NCI-H748 treated with DMSO at 0.1 percent for 48 hours (cell line): ENCODE data around the gene NT5DC2.

Experiments used
- DNase-seq: peaks from one replicate; lab custom pipeline; 2025; lab: John Stamatoyannopoulos, UW

The NT5DC2 gene

DNA sequence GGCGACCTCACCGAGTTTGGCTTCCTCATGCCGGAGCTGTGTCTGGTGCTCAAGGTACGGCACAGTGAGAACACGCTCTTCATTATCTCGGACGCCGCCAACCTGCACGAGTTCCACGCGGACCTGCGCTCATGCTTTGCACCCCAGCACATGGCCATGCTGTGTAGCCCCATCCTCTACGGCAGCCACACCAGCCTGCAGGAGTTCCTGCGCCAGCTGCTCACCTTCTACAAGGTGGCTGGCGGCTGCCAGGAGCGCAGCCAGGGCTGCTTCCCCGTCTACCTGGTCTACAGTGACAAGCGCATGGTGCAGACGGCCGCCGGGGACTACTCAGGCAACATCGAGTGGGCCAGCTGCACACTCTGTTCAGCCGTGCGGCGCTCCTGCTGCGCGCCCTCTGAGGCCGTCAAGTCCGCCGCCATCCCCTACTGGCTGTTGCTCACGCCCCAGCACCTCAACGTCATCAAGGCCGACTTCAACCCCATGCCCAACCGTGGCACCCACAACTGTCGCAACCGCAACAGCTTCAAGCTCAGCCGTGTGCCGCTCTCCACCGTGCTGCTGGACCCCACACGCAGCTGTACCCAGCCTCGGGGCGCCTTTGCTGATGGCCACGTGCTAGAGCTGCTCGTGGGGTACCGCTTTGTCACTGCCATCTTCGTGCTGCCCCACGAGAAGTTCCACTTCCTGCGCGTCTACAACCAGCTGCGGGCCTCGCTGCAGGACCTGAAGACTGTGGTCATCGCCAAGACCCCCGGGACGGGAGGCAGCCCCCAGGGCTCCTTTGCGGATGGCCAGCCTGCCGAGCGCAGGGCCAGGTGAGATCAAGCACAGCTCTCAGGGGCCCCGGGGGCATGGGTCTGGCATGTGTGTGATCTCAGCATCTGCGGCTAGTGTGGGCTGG lies 45.6 kb downstream of the NT5DC2 start:
- no peak for DNase-seq

GRCh38 chr3:52487050-52487787 lies 46.4 kb downstream of the NT5DC2 start:
- no peak for DNase-seq

GRCh38 chr3:52484680-52485461 lies 48.8 kb downstream of the NT5DC2 start:
- DNase-seq = no peak

DNA sequence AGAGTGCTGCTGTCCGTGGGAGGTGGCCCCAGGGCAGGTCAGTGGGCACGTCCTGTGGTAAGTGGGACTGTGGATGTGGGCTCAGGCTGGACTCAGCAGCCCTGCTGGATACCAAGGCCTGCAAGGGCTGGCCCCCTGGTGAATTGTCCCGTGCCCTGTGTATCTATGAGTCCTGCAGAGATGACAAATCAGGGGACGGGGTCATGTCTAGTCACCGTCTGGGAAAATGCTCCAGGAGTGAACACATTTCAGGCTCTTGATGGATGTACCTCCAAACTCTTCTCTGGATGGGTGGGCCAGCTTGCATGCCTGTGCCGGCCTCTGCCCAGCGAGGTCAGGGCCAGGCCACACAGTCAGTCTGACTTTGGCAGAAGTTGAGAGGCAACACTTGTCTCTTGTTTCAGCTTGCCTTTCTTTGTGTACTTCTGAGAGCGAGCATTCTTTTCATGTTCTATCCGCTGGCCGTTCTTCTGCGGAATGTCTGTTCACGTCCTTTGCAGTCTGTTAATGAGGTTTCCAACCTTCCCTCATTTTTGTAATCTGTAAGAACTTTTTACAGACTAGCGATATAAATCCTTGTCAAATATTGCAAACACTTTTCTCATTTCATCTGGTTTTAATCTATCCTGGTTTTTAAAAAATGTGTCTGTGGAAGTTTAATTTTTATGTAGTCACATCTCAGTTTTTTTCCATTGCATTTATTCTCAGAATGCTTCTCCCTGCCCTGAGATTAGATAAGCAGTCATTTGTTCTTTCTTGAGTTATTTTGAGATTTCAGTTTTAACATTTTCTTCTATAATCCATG lies 49.9 kb downstream of the NT5DC2 start:
- DNase-seq = no peak

GRCh38 chr3:52483081-52483480 lies 50.6 kb downstream of the NT5DC2 start:
- no peak for DNase-seq

- no peak for DNase-seq
Observed at GRCh38 chr3:52481819-52482521, 51.7 kb downstream of the NT5DC2 start.

GRCh38 chr3:52480768-52481715 lies 52.6 kb downstream of the NT5DC2 start:
- DNase-seq = no peak

- no peak for DNase-seq
Observed at GRCh38 chr3:52479877-52480575, 53.6 kb downstream of the NT5DC2 start.

DNA sequence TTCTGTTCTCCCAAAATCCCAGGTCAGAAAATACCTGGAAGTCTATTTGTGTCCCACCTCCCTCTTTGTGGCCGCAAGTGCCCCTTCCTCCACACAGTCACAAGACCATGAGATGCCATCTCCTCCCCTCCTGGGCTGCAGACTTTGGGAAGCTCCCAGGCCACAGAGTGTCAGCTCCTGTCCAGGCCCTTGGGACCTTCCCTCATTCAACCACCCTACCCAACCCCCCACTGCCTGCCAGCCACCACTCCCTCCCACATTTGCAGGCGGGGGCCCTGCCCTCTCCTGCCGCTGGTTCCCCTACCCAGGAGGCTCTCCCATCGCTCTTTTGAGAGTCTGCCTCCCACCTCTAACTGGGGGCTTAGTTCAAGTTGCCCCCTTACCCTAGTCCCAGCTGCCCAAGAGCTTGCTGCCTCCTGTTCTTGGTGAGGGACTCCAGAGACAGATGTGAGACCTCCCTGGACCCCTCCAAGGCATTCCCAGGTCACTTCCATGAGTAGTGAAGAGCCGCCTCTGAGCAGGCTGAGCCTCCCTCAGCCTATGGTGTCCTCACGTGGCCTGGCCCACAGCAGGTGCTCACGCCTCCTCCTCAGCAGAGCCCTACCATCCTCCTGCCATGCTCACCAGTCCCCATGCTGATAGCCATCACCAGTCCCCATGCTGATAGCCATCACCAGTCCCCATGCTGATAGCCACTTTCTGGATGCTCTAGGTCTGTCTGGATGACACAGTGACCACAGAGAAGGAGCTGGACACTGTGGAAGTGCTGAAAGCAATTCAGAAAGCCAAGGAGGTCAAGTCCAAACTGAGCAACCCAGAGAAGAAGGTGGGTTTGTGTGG lies 54.4 kb downstream of the NT5DC2 start:
- DNase-seq = no peak

GRCh38 chr3:52477796-52478095 lies 55.9 kb downstream of the NT5DC2 start:
- no peak for DNase-seq

GRCh38 chr3:52477076-52477795 lies 56.4 kb downstream of the NT5DC2 start:
- no peak for DNase-seq
